ENCODE measurements around the gene FAM219A.

FAM219A gene

DNA sequence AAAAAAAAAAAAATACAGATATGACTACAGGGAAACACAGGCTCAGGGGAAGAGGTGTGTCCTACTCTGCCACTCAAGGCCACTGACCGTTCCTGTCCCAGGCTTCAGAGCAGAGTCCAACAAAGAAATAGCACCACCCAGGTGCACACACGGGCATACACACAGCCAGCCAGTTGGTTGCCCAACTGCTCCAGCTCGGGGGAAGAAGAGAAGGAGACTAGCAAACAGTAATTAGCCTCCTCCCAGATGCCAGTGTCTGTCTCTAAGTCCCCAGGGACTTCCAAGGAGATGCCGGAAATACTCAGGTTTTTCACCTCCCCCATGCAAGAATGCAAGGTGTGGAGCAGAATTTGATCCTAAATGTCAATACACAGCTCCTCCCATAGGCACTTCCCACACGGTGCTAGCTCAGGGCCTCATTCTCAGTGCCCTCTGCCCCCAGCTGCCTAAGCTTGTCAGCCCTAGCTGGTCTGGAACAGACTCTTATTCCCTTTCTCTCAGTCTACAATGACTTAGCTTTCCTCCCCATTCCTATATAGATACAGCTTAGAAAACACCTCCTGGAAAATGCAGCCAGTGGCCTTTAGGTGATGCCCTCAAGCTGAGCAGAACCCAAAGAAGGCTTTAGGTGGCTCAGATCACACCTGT is 83.3 kb downstream of the FAM219A start:
- CTCF ChIA-PET, result interaction anchor here (0.7 to 8.7 kb wide), 4 partner anchors 29 to 217 kb away, joined by 3 to 154 read pairs (median 7); no protein-coding TSS in a partner anchor
- H3K4me3 ChIP-seq (ENCODE audit: low read depth, low read length), result no peak overlapping the region
- POLR2A ChIA-PET, result no interaction called here
- TF ChIP-seq, protein P1, sequence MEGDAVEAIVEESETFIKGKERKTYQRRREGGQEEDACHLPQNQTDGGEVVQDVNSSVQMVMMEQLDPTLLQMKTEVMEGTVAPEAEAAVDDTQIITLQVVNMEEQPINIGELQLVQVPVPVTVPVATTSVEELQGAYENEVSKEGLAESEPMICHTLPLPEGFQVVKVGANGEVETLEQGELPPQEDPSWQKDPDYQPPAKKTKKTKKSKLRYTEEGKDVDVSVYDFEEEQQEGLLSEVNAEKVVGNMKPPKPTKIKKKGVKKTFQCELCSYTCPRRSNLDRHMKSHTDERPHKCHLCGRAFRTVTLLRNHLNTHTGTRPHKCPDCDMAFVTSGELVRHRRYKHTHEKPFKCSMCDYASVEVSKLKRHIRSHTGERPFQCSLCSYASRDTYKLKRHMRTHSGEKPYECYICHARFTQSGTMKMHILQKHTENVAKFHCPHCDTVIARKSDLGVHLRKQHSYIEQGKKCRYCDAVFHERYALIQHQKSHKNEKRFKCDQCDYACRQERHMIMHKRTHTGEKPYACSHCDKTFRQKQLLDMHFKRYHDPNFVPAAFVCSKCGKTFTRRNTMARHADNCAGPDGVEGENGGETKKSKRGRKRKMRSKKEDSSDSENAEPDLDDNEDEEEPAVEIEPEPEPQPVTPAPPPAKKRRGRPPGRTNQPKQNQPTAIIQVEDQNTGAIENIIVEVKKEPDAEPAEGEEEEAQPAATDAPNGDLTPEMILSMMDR (IDR thresholded peaks at IDR 0.05; ENCODE audit: insufficient read depth, low read length, missing control alignments), result no peak
- DNase-seq (ENCODE audit: low read depth, low spot score), result no peak

DNA sequence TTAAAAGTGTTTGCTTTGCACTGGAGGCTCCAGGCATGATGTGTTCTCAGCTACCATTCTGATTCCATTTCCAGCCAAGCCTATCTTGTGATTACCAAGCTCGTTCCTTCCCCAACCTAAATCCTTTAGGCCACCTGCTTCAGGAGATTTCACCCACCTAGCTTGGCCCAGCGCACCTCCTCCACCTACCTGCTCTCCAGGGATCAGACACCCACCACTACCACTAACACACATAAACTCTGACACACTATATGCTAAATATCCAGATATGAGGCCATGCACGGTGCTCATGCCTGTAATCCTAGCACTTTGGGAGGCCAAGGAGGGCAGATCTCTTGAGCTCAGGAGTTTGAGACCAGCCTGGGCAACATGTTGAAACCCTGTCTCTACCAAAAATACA is 84.0 kb downstream of the FAM219A start:
- DNase-seq (ENCODE audit: low read depth, low spot score), result no peak
- CTCF ChIA-PET, result interaction anchor here (0.7 to 3.8 kb wide), 5 partner anchors 29 to 217 kb away, joined by 3 to 11 read pairs (median 3); no protein-coding TSS in a partner anchor
- H3K4me3 ChIP-seq (ENCODE audit: low read depth, low read length), result no peak overlapping the region
- POLR2A ChIA-PET, result no interaction called here
- TF ChIP-seq, protein P1 (IDR thresholded peaks at IDR 0.05; ENCODE audit: insufficient read depth, low read length, missing control alignments), result no peak

GRCh38 chr9:34373749-34374148 is 84.6 kb downstream of the FAM219A start:
- H3K4me3 ChIP-seq (ENCODE audit: low read depth, low read length), result no peak overlapping the region
- CTCF ChIA-PET, result interaction anchor here (1.1 to 3.8 kb wide), 5 partner anchors 30 to 229 kb away, joined by 3 to 11 read pairs (median 3); no protein-coding TSS in a partner anchor
- TF ChIP-seq, protein P1 (IDR thresholded peaks at IDR 0.05; ENCODE audit: insufficient read depth, low read length, missing control alignments), result no peak
- DNase-seq (ENCODE audit: low read depth, low spot score), result no peak
- POLR2A ChIA-PET, result no interaction called here

- POLR2A ChIA-PET, result no interaction called here
- CTCF ChIA-PET, result interaction anchor here (0.6 to 3.8 kb wide), 5 partner anchors 31 to 230 kb away, joined by 3 to 11 read pairs (median 4); no protein-coding TSS in a partner anchor
- TF ChIP-seq, protein P1 (IDR thresholded peaks at IDR 0.05; ENCODE audit: insufficient read depth, low read length, missing control alignments), result no peak
- DNase-seq (ENCODE audit: low read depth, low spot score), result no peak
- H3K4me3 ChIP-seq (ENCODE audit: low read depth, low read length), result no peak overlapping the region
Observed at GRCh38 chr9:34372467-34373011, 85.8 kb downstream of the FAM219A start.

GRCh38 chr9:34371886-34372466 is 86.4 kb downstream of the FAM219A start:
- TF ChIP-seq, protein P1 (IDR thresholded peaks at IDR 0.05; ENCODE audit: insufficient read depth, low read length, missing control alignments), result no peak
- CTCF ChIA-PET, result interaction anchor here (0.8 to 2.2 kb wide), 3 partner anchors 32 to 129 kb away, joined by 3 to 7 read pairs (median 3); no protein-coding TSS in a partner anchor
- H3K4me3 ChIP-seq (ENCODE audit: low read depth, low read length), result no peak overlapping the region
- no peak for DNase-seq (ENCODE audit: low read depth, low spot score)
- POLR2A ChIA-PET, result no interaction called here
